Psoas muscle (tissue), 8 donors: ENCODE measurements around the gene TANC1. TPM values are rescaled to one million over a fixed set of nuclear protein-coding genes. Genes with fewer than 3 reads are reported as not detected.
A peak's percentile ranks its signal among the peaks of the same experiment; 100 is the strongest.

ENCODE experiments used
- ATAC-seq, 4 donors: fragments of 200-7000 bp; cut with Tn5 transposase; one replicate each; pipeline ENCODE4 v1.9.1; 2020; ENCODE audit warnings: moderate library complexity in 3 of 4, mild to moderate bottlenecking in 2 of 4
- DNase-seq, 2 donors: peaks; one replicate each; pipeline ENCODE4 v3.0.0-alpha.2; 2020
- H3K27ac ChIP-seq: fragments of 200-600 bp; one replicate; pipeline ENCODE4 v1.8.0; 2022
- H3K27me3 ChIP-seq, 3 donors: fragments of 200-600 bp in 1 of 3; one replicate each; pipeline versions ENCODE4 v1.6.1 to v1.8.0; 2013 to 2022; ENCODE audit warnings: low read length in 2 of 3, mild to moderate bottlenecking in 2 of 3, moderate library complexity in 1 of 3; ENCODE audit not compliant: insufficient read depth in 3 of 3
- H3K36me3 ChIP-seq, 2 donors: fragments of 200-600 bp in 1 of 2; one replicate each; pipeline versions ENCODE4 v1.6.1 to v1.8.0; 2013 to 2022; ENCODE audit warnings: low read depth in 1 of 2, mild to moderate bottlenecking in 1 of 2, moderate library complexity in 1 of 2; ENCODE audit not compliant: insufficient read depth in 1 of 2
- H3K4me1 ChIP-seq: fragments of 200-600 bp; one replicate; pipeline ENCODE4 v1.8.0; 2022
- H3K4me3 ChIP-seq: fragments of 200-600 bp; one replicate; pipeline ENCODE4 v1.8.0; 2022; ENCODE audit warnings: mild to moderate bottlenecking
- H3K9me3 ChIP-seq: fragments of 200-600 bp; one replicate; pipeline ENCODE4 v1.8.0; 2022
- CTCF ChIP-seq: fragments of 200-600 bp; IDR thresholded peaks from one replicate; pipeline ENCODE4 v1.8.0; 2022; ENCODE audit warnings: antibody characterized with exemption
- WGBS, 3 donors: extraction: QIAGEN DNeasy Blood & Tissue Kit; methylation state at CpG; one replicate each; pipeline versions ENCODE4 v1.1.6 to v1.1.7; 2013; 5-methylcytosine and 5-hydroxymethylcytosine counted together
- intact Hi-C, 2 donors: fragments of 100-400 bp; cut with DNase I; formaldehyde crosslinking; loops; one replicate each; pipeline versions ENCODE4 v1.11.0 to v1.14.2; 2022
- polyA plus RNA-seq, 3 donors: library from polyadenylated mRNA; stranded (reverse); fragments of 200-250 nt; gene quantifications; one replicate each; pipeline ENCODE4 v1.2.3, GENCODE V29; 2013
- total RNA-seq, 4 donors: library from RNA; stranded (reverse); fragmentation: NEBNext Ultra II Directional in 2 of 4; extraction: Animal tissue kit (Norgen Biotek cat#: 25700) in 2 of 4; gene quantifications; one replicate each; pipeline versions ENCODE4 v1.2.1 to v1.2.4, GENCODE V29; 2021 to 2023
- donor health status: healthy with polysubstance abuse.
- donor health status: DM: no; HTN: no; CAD: no; lungs with moderate emphysema.
- donor health status: Bipolar disorder and iron deficiency.
- donor health status: healthy.
- donor health status: DM: yes; HTN: yes; CAD: no.
- donor health status: DM: no; HTN: no; CAD: no.
- donor health status: DM: no; HTN: no; CAD: no.
- donor health status: DM: yes; HTN: yes; CAD: no.

The TANC1 gene
- total and polyA plus RNA-seq, 7 donors = 1.9 to 7.5 (median 3.2) TPM

GRCh38 chr2:159010963-159011362 lies 42.5 kb downstream of the TANC1 start:
- no peak for DNase-seq
- Histone ChIP-seq H3K9me3 (peaks cover 3% of the 10 kb centered on the region), H3K27ac (no peak overlapping the region), H3K4me3 (no peak overlapping the region), H3K4me1 (peaks cover 17% of the 10 kb centered on the region), H3K36me3 (peaks cover 0 to 2% of the 10 kb centered on the region in 2 donors), H3K27me3 (no peaks in the 10 kb centered on the region)
- TF ChIP-seq CTCF = no peak
- no peak for ATAC-seq
- intact Hi-C loops = no loop called here

- DNase-seq (no peak), ATAC-seq (peak in 3 of 4 donors; percentile 36 to 61 (median 41))
- TF ChIP-seq CTCF = no peak
- Histone ChIP-seq H3K27ac (no peak overlapping the region), H3K4me3 (peak overlapping the region; percentile 30), H3K4me1 (peaks cover 17% of the 10 kb centered on the region), H3K36me3 (peaks cover 0 to 2% of the 10 kb centered on the region in 2 donors), H3K9me3 (peaks cover 7% of the 10 kb centered on the region), H3K27me3 (no peaks in the 10 kb centered on the region)
- intact Hi-C loops = no loop called here
- WGBS, 3 donors = 26 to 43% (median 27%) methylated on average over 4 of the region's 4 CpGs
Measured at GRCh38 chr2:159012142-159012541, 43.7 kb downstream of the TANC1 start.

GRCh38 chr2:159013103-159013502 lies 44.7 kb downstream of the TANC1 start:
- H3K4me3 ChIP-seq = no peak overlapping the region
- 55 to 73% (median 66%) methylated on average over 3 of the region's 3 CpGs for WGBS, 3 donors
- peaks cover 0 to 2% of the 10 kb centered on the region in 2 donors for H3K36me3 ChIP-seq
- no peak overlapping the region for H3K27ac ChIP-seq
- DNase-seq (no peak), ATAC-seq (no peak)
- intact Hi-C loops = no loop called here
- H3K9me3 ChIP-seq = peaks cover 7% of the 10 kb centered on the region
- H3K4me1 ChIP-seq = peaks cover 17% of the 10 kb centered on the region
- H3K27me3 ChIP-seq = no peaks in the 10 kb centered on the region
- TF ChIP-seq CTCF = no peak

- Histone ChIP-seq H3K27ac (no peak overlapping the region), H3K4me3 (no peak overlapping the region), H3K36me3 (peaks cover 0 to 2% of the 10 kb centered on the region in 2 donors), H3K4me1 (peaks cover 17% of the 10 kb centered on the region), H3K9me3 (peaks cover 7% of the 10 kb centered on the region), H3K27me3 (no peaks in the 10 kb centered on the region)
- intact Hi-C loops = no loop called here
- DNase-seq (no peak), ATAC-seq (no peak)
- no peak for TF ChIP-seq CTCF
- 91 to 94% (median 93%) methylated on average over 2 of the region's 2 CpGs for WGBS, 3 donors
Measured at GRCh38 chr2:159015174-159015573, 46.7 kb downstream of the TANC1 start.

GRCh38 chr2:159015823-159016222 lies 47.4 kb downstream of the TANC1 start:
- DNase-seq = no peak
- Histone ChIP-seq H3K4me3 (no peak overlapping the region), H3K27me3 (no peaks in the 10 kb centered on the region), H3K4me1 (peaks cover 17% of the 10 kb centered on the region), H3K36me3 (peaks cover 0 to 2% of the 10 kb centered on the region in 2 donors), H3K9me3 (peaks cover 7% of the 10 kb centered on the region), H3K27ac (no peak overlapping the region)
- TF ChIP-seq CTCF = no peak
- WGBS, 3 donors = 98 to 100% (median 98%) methylated on average over 2 of the region's 2 CpGs
- intact Hi-C loops = no loop called here
- no peak for ATAC-seq
